Measurements from ENCODE around the gene AFG3L2. TPM values are rescaled to one million over a fixed set of nuclear protein-coding genes. Genes with fewer than 3 reads are reported as not detected.

AFG3L2 gene
- total RNA-seq, 1 experiment from 2014 or later: 132 TPM

GRCh38 chr18:12336171-12336613, 40.8 kb downstream of the AFG3L2 start:
- in situ Hi-C loops (cut with HindIII; ENCODE audit: low pct_unique_long_range_greater_than_20kb, low sequenced_read_pairs): no loop called here
- DNase-seq (ENCODE audit: low read depth, low spot score): no peak

- no peak for DNase-seq (ENCODE audit: low read depth, low spot score)
- in situ Hi-C loops (cut with HindIII; ENCODE audit: low pct_unique_long_range_greater_than_20kb, low sequenced_read_pairs): no loop called here
Measured at GRCh38 chr18:12335503-12335902, 41.5 kb downstream of the AFG3L2 start.

- in situ Hi-C loops (cut with HindIII; ENCODE audit: low pct_unique_long_range_greater_than_20kb, low sequenced_read_pairs): no loop called here
- DNase-seq (ENCODE audit: low read depth, low spot score): no peak
Measured at GRCh38 chr18:12334863-12335262, 42.2 kb downstream of the AFG3L2 start.

- in situ Hi-C loops (cut with HindIII; ENCODE audit: low pct_unique_long_range_greater_than_20kb, low sequenced_read_pairs): no loop called here
Measured at GRCh38 chr18:12334366-12334808, 42.6 kb downstream of the AFG3L2 start.

GRCh38 chr18:12333506-12334290, 43.3 kb downstream of the AFG3L2 start:
- DNase-seq (ENCODE audit: low read depth, low spot score): no peak
- in situ Hi-C loops (cut with HindIII; ENCODE audit: low pct_unique_long_range_greater_than_20kb, low sequenced_read_pairs): no loop called here

More at GRCh38 chr18:12334366-12334808, 42.6 kb downstream of the AFG3L2 start:
- DNase-seq (ENCODE audit: low read depth, low spot score): no peak

- DNase-seq (ENCODE audit: low read depth, low spot score): no peak
- in situ Hi-C loops (cut with HindIII; ENCODE audit: low pct_unique_long_range_greater_than_20kb, low sequenced_read_pairs): no loop called here
Measured at GRCh38 chr18:12330766-12331165, 46.3 kb downstream of the AFG3L2 start.

- DNase-seq (ENCODE audit: low read depth, low spot score): no peak
- in situ Hi-C loops (cut with HindIII; ENCODE audit: low pct_unique_long_range_greater_than_20kb, low sequenced_read_pairs): no loop called here
Measured at GRCh38 chr18:12329125-12329698, 47.8 kb downstream of the AFG3L2 start.

- in situ Hi-C loops (cut with HindIII; ENCODE audit: low pct_unique_long_range_greater_than_20kb, low sequenced_read_pairs): no loop called here
- no peak for DNase-seq (ENCODE audit: low read depth, low spot score)
Measured at GRCh38 chr18:12328179-12328823, 48.7 kb downstream of the AFG3L2 start.

GRCh38 chr18:12327510-12328178, 49.4 kb downstream of the AFG3L2 start:
- peak; percentile 87 for DNase-seq (ENCODE audit: low read depth, low spot score)
- in situ Hi-C loops (cut with HindIII; ENCODE audit: low pct_unique_long_range_greater_than_20kb, low sequenced_read_pairs): no loop called here

- in situ Hi-C loops (cut with HindIII; ENCODE audit: low pct_unique_long_range_greater_than_20kb, low sequenced_read_pairs): no loop called here
- DNase-seq (ENCODE audit: low read depth, low spot score): no peak
Measured at GRCh38 chr18:12326711-12327460, 50.1 kb downstream of the AFG3L2 start.

- no peak for DNase-seq (ENCODE audit: low read depth, low spot score)
- in situ Hi-C loops (cut with HindIII; ENCODE audit: low pct_unique_long_range_greater_than_20kb, low sequenced_read_pairs): no loop called here
Measured at GRCh38 chr18:12325726-12326245, 51.2 kb downstream of the AFG3L2 start.

- in situ Hi-C loops (cut with HindIII; ENCODE audit: low pct_unique_long_range_greater_than_20kb, low sequenced_read_pairs): no loop called here
- DNase-seq (ENCODE audit: low read depth, low spot score): no peak
Measured at GRCh38 chr18:12324991-12325725, 51.9 kb downstream of the AFG3L2 start.

- peak; percentile 18 for DNase-seq (ENCODE audit: low read depth, low spot score)
- in situ Hi-C loops (cut with HindIII; ENCODE audit: low pct_unique_long_range_greater_than_20kb, low sequenced_read_pairs): no loop called here
Measured at GRCh38 chr18:12321333-12321732, 55.7 kb downstream of the AFG3L2 start.

GRCh38 chr18:12318857-12319256, 58.2 kb downstream of the AFG3L2 start:
- in situ Hi-C loops (cut with HindIII; ENCODE audit: low pct_unique_long_range_greater_than_20kb, low sequenced_read_pairs): no loop called here
- peak; percentile 8 for DNase-seq (ENCODE audit: low read depth, low spot score)

GRCh38 chr18:12318334-12318697, 58.7 kb downstream of the AFG3L2 start:
- no peak for DNase-seq (ENCODE audit: low read depth, low spot score)
- in situ Hi-C loops (cut with HindIII; ENCODE audit: low pct_unique_long_range_greater_than_20kb, low sequenced_read_pairs): no loop called here

GRCh38 chr18:12317664-12318333, 59.2 kb downstream of the AFG3L2 start:
- in situ Hi-C loops (cut with HindIII; ENCODE audit: low pct_unique_long_range_greater_than_20kb, low sequenced_read_pairs): no loop called here
- no peak for DNase-seq (ENCODE audit: low read depth, low spot score)
